IMR-90 (cell line): ENCODE data around the gene TST.

Experiments
- BHLHE40 ChIP-seq: fragments of 150-350 bp; IDR thresholded peaks from 2 replicates; pipeline ENCODE4 v1.6.1; 2016; ENCODE audit warnings: mild to moderate bottlenecking, low read depth, low read length
- CEBPB ChIP-seq: IDR thresholded peaks from 2 replicates; pipeline ENCODE4 v1.6.1; 2012; ENCODE audit warnings: low read depth, low read length, improper control_type of control experiment
- CHD1 ChIP-seq: IDR thresholded peaks from 2 replicates; pipeline ENCODE4 v1.6.1; 2012; ENCODE audit warnings: low read depth, low read length, improper control_type of control experiment
- MAFK ChIP-seq: IDR thresholded peaks from 2 replicates; pipeline ENCODE4 v1.6.1; 2012; ENCODE audit warnings: low read depth, low read length, improper control_type of control experiment
- MAZ ChIP-seq: IDR thresholded peaks from 2 replicates; pipeline ENCODE4 v1.6.1; 2012; ENCODE audit warnings: low read depth, mild to moderate bottlenecking, low read length, improper control_type of control experiment, moderate library complexity, borderline replicate concordance
- MXI1 ChIP-seq: IDR thresholded peaks from 2 replicates; pipeline ENCODE4 v1.6.1; 2012; ENCODE audit warnings: low read depth, mild to moderate bottlenecking, low read length, moderate library complexity, borderline replicate concordance
- POLR2A ChIP-seq: IDR thresholded peaks from 2 replicates; pipeline ENCODE4 v1.6.1; 2012; ENCODE audit warnings: mild to moderate bottlenecking, low read depth, low read length
- RAD21 ChIP-seq: IDR thresholded peaks from 2 replicates; pipeline ENCODE4 v1.6.1; 2012; ENCODE audit warnings: low read length, improper control_type of control experiment
- RFX5 ChIP-seq: IDR thresholded peaks from 2 replicates; pipeline ENCODE4 v1.8.0; 2012; ENCODE audit warnings: low read depth, mild to moderate bottlenecking, low read length, moderate library complexity
- SMC3 ChIP-seq: fragments of 150-350 bp; IDR thresholded peaks from 2 replicates; pipeline ENCODE4 v1.6.1; 2016; ENCODE audit warnings: low read depth, mild to moderate bottlenecking, antibody characterized with exemption, low read length, moderate library complexity
- TF ChIP-seq, protein P1 (sequence below): conservative IDR thresholded peaks from 2 replicates; pipeline ENCODE4 v1.5.1; 2012; ENCODE audit warnings: mild to moderate bottlenecking, low read depth, low read length, improper control_type of control experiment

DNA sequence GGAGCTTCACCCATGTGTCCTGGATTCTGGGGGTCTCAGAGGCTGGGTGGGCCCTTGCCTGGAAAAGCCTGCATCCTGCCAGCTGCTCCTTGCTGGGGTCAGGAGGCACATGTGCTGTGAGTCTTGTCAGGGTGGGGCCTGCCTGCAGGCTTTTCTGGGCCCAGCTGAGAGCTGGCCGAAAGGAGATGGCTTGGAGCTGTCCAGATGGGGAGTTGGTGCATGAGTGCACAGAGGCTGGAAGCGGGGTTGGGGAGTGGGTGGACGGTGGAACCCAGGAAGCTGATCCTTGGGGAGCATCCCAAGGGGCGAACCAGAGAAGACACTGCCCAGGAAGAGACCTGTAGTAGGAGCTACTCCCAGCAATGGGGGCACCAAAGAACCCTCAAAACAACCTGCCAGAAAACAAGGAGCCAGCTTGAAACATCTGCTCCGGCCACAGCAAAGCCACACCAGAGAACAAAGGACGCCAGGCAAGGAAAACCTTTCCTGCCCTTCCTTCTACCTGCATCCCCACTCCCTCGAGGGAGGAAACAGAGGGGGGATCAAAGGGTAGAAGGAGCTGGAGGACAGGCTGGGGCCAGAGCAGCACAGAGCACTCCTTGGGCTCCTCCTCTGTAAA lies 24.1 kb upstream of the TST start:
- TF ChIP-seq POLR2A (no peak), CEBPB (no peak), MAFK (no peak), MXI1 (no peak), MAZ (no peak), RFX5 (no peak), RAD21 (no peak), CHD1 (no peak), SMC3 (no peak), BHLHE40 (no peak)
- TF ChIP-seq, protein P1, sequence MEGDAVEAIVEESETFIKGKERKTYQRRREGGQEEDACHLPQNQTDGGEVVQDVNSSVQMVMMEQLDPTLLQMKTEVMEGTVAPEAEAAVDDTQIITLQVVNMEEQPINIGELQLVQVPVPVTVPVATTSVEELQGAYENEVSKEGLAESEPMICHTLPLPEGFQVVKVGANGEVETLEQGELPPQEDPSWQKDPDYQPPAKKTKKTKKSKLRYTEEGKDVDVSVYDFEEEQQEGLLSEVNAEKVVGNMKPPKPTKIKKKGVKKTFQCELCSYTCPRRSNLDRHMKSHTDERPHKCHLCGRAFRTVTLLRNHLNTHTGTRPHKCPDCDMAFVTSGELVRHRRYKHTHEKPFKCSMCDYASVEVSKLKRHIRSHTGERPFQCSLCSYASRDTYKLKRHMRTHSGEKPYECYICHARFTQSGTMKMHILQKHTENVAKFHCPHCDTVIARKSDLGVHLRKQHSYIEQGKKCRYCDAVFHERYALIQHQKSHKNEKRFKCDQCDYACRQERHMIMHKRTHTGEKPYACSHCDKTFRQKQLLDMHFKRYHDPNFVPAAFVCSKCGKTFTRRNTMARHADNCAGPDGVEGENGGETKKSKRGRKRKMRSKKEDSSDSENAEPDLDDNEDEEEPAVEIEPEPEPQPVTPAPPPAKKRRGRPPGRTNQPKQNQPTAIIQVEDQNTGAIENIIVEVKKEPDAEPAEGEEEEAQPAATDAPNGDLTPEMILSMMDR = no peak
